HUES48 (cell line): ENCODE results near the gene ATP6V1D.
A peak's percentile ranks its signal among the peaks of the same experiment; 100 is the strongest.
"Not testable (repeated sequence)": the region's sequence is repeated elsewhere in the genome, so short reads cannot be mapped to it uniquely, and the experiment has no call there.

ENCODE experiments used
- H3K27ac ChIP-seq: one replicate; pipeline ENCODE4 v1.7.0; 2013; ENCODE audit warnings: low read depth, low read length, inconsistent platforms
- H3K27me3 ChIP-seq: 2 replicates; pipeline ENCODE4 v1.6.1; 2013; ENCODE audit warnings: mild to moderate bottlenecking, low read length; ENCODE audit not compliant: control insufficient read depth, insufficient read depth
- H3K36me3 ChIP-seq: 2 replicates; pipeline ENCODE4 v1.6.1; 2013; ENCODE audit warnings: low read length; ENCODE audit not compliant: control insufficient read depth, insufficient read depth
- H3K4me1 ChIP-seq: 2 replicates; pipeline ENCODE4 v1.6.1; 2013; ENCODE audit warnings: mild to moderate bottlenecking, low read length; ENCODE audit not compliant: control insufficient read depth, insufficient read depth
- H3K4me3 ChIP-seq: 2 replicates; pipeline ENCODE4 v1.5.1; 2013; ENCODE audit warnings: mild to moderate bottlenecking, low read depth, low read length
- H3K9ac ChIP-seq: 2 replicates; pipeline ENCODE4 v1.6.1; 2013; ENCODE audit warnings: mild to moderate bottlenecking, low read depth, low read length, moderate library complexity
- H3K9me3 ChIP-seq: 2 replicates; pipeline ENCODE4 v1.6.1; 2013; ENCODE audit warnings: low read length; ENCODE audit not compliant: control insufficient read depth, insufficient read depth

The ATP6V1D gene

DNA sequence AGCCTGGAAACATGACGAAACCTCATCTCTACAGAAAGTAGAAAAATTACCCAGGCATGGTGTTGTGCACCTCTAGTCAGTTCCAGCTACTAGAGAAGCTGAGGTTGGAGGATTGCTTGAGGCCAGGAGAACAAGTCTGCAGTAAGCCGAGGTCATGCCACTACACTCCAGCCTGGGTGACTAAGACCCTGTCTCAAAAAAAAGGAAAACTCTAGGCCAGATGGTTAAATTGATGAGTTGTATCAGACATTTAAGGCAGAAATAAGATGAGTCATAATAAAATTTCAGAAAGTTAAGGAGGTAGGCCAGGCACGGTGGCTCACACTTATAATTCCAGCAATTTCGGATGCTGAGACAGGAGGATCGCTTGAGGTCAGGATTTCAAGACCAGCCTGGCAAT is 11.2 kb upstream of the ATP6V1D start:
- H3K9ac ChIP-seq, result no peak overlapping the region
- H3K27me3 ChIP-seq, result no peaks in the 10 kb centered on the region
- no peak overlapping the region for H3K4me3 ChIP-seq
- no peaks in the 10 kb centered on the region for H3K9me3 ChIP-seq
- peaks cover 95% of the 10 kb centered on the region for H3K36me3 ChIP-seq
- H3K4me1 ChIP-seq, result no peaks in the 10 kb centered on the region
- no peak overlapping the region for H3K27ac ChIP-seq

DNA sequence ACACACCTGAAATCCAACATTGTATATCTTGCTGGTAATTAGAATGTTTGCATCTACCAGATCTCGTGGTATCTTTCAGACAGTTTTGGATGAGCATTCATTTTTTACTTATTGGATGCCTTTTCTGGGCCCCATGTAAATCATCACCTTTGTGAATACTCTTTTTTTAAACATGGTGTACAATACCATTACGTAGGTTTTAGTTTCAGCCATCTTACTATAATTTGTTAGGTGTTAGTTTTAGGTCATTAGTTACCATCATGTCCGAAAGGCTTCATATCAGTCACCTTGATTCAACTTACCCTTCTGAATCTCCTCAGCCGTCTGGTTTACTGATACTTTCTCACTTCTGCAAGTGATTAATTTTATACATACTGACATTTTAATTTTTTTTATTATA is 5.9 kb upstream of the ATP6V1D start:
- no peak overlapping the region for H3K9ac ChIP-seq
- peaks cover 77% of the 10 kb centered on the region for H3K36me3 ChIP-seq
- no peak overlapping the region for H3K27ac ChIP-seq
- H3K27me3 ChIP-seq, result no peaks in the 10 kb centered on the region
- no peak overlapping the region for H3K4me3 ChIP-seq
- H3K9me3 ChIP-seq, result no peaks in the 10 kb centered on the region
- H3K4me1 ChIP-seq, result peaks cover 6% of the 10 kb centered on the region; the same call in 1 of the 2 replicates

DNA sequence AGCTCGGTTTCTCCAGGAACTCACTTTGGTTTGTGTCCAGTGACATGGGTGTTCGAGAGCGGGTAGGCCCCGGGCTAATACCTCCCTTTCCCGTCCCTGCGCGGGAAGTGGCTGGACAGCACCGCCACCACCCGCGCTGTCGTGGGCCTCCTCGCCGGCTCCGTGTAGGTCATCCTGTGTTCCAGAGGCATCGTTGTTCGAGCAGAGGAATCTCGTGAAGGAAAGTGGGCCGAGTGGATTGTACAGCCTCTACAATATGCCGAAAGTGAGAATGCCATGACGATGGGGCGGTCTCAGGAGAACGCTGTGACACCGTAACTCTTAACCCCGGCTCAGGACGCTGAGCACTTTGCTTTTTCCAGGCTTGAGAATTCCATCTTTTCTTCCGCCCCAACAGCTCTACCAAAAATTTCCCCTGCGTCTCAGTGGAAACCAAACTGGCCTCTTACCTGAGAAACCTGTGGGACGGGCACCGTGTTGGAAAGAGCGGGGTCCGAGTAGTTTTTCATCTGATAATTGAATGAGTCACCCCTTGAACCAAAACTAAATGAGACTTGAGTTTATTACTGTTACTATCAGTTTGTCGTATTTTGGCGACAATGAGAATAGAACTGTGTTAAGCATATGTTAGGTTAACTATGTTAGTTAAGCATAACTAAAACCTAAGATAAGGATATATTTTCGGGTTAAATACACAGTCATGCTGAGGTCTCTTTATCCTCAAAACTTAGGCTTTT is 1.0 kb upstream of the ATP6V1D start:
- no peaks in the 10 kb centered on the region for H3K27me3 ChIP-seq
- H3K4me1 ChIP-seq, result peaks cover 6% of the 10 kb centered on the region; the same call in 1 of the 2 replicates
- peak overlapping the region; percentile 95 for H3K27ac ChIP-seq
- H3K36me3 ChIP-seq, result peaks cover 35% of the 10 kb centered on the region
- no peaks in the 10 kb centered on the region for H3K9me3 ChIP-seq
- peak overlapping the region; percentile 98 for H3K9ac ChIP-seq
- H3K4me3 ChIP-seq, result peak overlapping the region; percentile 91

DNA sequence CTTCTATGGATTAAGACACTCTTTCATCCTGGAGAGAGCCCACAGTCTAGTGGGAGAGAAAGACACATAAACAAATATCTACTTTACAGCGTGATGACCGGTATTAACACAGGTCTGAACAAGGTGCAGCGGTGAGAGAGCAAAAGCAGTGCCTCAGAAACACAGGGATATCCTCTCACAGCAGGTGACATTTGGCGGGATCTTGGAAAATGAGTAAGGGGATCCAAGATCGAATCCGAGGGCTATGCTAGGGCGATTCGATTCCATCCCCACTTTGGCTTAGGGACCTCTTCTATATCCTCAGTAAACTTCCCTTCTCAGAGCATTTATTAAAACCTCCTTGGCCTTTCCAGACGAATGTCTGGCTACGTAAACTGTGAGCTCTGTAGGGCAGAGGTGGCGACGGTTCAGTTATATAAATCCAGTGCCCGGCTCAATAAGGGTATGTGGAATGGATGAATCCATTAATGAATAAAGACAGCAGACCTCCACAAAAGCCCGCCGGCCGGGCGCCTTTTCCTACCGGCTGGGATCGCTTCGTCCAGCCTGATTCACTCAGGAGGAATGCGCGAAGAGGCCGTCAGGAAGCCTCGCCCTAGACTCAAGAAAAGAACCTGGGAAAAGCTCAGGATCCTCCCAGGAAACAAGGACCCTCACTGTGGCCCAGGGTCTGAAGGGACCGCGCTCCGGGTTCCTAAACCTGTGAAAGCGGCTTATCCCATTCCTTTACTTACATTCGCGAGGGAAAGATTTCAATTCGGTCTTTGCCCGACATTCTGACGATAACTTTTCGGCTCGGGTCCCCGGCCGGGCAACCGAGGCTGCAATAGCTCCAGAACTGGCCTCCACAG is 455 bp downstream of the ATP6V1D start:
- Histone ChIP-seq H3K9ac (peak overlapping the region; percentile 83), H3K36me3 (peaks cover 20% of the 10 kb centered on the region), H3K27ac (peak overlapping the region; percentile 95), H3K9me3 (no peaks in the 10 kb centered on the region), H3K4me1 (peaks cover 6% of the 10 kb centered on the region; the same call in 1 of the 2 replicates), H3K4me3 (peak overlapping the region; percentile 91), H3K27me3 (no peaks in the 10 kb centered on the region)

DNA sequence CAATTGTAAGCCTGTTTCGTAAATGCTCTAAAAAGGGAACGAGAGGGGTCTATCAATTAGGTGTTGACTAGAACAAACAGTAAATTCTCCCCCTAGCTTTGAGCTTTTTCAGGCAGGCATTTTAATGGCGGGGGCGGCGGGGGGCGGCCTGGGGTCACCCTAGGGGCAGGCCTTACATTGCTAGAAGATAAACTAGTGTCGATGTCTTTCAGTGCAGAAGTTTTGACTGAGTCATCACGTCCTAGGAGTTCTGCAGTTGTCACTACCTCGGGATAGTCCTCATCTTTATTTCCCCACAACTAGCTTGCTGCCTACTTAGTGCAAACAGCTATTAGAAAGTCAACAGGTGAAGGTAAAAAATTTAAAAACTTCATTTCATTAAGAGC is 1.6 kb downstream of the ATP6V1D start:
- Histone ChIP-seq H3K27ac (peak overlapping the region; percentile 95), H3K4me3 (peak overlapping the region; percentile 91), H3K36me3 (peaks cover 14% of the 10 kb centered on the region), H3K9me3 (no peaks in the 10 kb centered on the region), H3K9ac (no peak overlapping the region), H3K4me1 (peaks cover 6% of the 10 kb centered on the region; the same call in 1 of the 2 replicates), H3K27me3 (no peaks in the 10 kb centered on the region)

DNA sequence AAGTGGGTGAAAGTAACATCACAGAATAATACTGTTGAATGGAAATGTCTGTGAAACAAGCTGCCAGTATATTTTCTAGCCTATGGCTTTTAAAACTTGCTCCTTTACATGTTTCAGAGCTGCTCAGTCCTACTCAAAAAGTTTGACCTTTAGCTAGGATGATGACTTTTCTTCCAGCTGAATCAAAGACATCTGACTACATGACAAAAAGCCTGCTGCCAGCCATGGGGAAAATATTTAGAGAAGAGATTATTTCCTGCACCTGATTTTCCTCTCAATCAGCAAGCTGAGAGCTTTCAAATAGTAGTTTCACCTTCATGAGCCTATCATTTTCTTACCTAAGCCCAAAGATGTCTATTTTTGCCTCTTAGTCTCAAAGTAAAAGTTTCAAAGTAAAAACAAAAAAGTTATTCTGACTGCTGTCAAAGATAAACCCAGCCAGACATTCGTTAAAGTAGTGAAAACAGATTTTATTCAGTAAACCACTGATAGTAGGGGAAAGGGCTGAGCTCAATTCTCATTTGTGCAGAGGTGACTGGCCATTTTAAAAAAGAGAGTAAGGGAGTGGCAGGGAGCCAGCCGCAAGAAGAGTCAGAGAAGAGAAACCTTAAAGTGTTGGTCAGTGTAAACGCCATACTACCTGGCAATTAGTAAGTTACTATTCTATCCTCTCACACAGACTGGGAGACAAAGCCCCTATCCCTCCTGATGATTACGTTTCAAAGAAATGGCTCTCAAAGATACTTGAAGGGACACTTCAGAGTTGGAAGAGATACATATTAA is 2.2 kb downstream of the ATP6V1D start:
- Histone ChIP-seq H3K27ac (peak overlapping the region; percentile 95), H3K27me3 (no peaks in the 10 kb centered on the region), H3K4me1 (peaks cover 6% of the 10 kb centered on the region; the same call in 1 of the 2 replicates), H3K9ac (no peak overlapping the region), H3K9me3 (no peaks in the 10 kb centered on the region), H3K4me3 (0 out of 2 replicates have a peak overlapping the region, but pooled peaks have one; percentile 12), H3K36me3 (peaks cover 12% of the 10 kb centered on the region)

DNA sequence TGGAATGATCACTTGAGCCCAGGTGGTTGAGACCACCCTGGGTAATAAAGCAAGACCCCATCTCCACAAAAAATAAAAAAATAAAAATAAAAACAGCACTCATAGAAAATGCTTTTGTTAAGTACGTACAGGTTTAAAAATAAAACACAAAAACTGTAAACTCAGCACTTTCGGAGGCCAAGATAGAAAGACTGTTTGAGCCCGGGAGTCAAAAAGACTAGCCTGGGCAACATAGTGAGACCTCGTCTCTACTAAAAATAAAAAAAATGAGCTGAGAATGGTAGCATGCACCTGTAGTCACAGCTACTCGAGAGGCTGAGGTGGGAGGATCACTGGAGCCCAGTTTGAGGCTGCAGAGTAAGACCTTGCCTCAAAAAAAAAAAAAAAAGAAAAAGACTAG is 7.5 kb downstream of the ATP6V1D start:
- Histone ChIP-seq H3K27me3 (no peaks in the 10 kb centered on the region), H3K4me3 (no peak overlapping the region), H3K9ac (no peak overlapping the region), H3K4me1 (no peaks in the 10 kb centered on the region), H3K36me3 (peaks cover 62% of the 10 kb centered on the region), H3K9me3 (no peaks in the 10 kb centered on the region), H3K27ac (no peak overlapping the region)

DNA sequence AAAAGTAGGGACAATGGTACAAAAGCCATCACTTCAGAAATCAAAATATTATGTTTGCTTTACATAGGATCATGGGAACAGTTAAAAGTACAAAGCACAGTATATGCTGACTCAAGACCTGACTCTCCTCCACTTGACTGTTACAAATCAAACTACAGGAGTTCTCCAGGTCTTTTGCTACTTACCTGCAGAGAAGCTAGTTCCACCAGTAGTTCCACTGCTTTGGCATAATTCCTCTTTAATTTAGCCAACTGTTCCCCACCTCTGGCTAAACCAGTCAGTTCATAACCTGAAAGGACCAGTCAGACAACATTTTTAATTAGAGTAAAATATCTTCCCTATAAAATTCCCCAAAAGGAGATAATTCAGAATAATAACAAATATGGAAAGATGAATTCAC is 14.0 kb downstream of the ATP6V1D start:
- H3K9ac ChIP-seq, result no peak overlapping the region
- no peaks in the 10 kb centered on the region; the same call in 1 of the 2 replicates for H3K9me3 ChIP-seq
- no peak overlapping the region for H3K27ac ChIP-seq
- H3K27me3 ChIP-seq, result no peaks in the 10 kb centered on the region
- H3K4me3 ChIP-seq, result no peak overlapping the region
- H3K36me3 ChIP-seq, result peaks cover 79% of the 10 kb centered on the region
- H3K4me1 ChIP-seq, result no peaks in the 10 kb centered on the region

DNA sequence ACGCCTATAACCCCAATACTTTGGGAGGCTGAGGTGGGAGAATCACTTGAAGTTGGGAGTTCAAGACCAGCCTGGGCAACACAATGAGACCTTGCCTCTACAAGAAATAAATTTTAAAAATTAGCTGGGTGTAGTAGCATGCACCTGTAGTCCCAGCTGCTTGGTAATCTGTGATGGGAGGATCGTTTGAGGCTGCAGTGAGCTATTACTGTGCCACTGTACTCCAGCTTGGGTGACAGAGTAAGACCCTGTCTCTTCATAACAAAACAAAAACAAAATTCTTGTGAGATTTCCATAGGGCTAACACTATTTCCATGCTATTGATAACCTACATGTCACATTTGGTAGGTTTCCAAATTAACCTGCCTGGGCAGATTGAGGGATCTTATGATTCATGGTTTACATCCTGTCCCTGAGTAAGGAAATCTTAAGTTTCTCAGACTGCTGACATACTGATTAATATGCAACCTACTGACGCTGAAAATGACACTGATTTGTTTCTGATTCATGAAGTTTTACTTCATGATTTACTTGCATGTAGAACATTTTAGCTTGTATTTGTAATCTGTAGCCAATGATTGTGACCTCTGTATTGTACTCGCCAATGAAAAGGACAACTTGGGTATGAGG is 15.9 kb downstream of the ATP6V1D start:
- Histone ChIP-seq H3K9me3 (no peaks in the 10 kb centered on the region; the same call in 1 of the 2 replicates), H3K36me3 (peaks cover 72% of the 10 kb centered on the region), H3K4me3 (no peak overlapping the region), H3K27ac (no peak overlapping the region), H3K27me3 (no peaks in the 10 kb centered on the region), H3K4me1 (no peaks in the 10 kb centered on the region), H3K9ac (no peak overlapping the region)

DNA sequence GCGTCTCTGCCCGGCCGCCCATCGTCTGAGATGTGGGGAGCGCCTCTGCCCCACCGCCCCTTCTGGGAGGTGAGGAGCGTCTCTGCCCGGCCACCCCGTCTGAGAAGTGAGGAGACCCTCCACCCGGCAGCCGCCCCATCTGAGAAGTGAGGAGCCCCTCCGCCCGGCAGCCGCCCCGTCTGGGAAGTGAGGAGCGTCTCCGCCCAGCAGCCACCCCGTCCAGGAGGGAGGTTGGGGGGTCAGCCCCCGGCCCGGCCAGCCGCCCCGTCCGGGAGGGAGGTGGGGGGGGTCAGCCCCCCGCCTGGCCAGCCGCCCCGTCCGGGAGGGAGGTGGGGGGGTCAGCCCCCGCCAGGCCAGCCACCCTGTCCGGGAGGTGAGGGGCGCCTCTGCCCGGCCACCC is 18.4 kb downstream of the ATP6V1D start:
- not testable (repeated sequence) for H3K27me3 ChIP-seq, H3K9me3 ChIP-seq
- H3K36me3 ChIP-seq, result peaks cover 73% of the 10 kb centered on the region

More for the DNA sequence above, 18.4 kb downstream of the ATP6V1D start:
- not testable (repeated sequence) for H3K9ac ChIP-seq, H3K4me1 ChIP-seq, H3K4me3 ChIP-seq, H3K27ac ChIP-seq
